CD4-positive, alpha-beta T cell treated with Interleukin-15 for 1 hour (primary cell): ENCODE data around the gene ARAP1.
A peak's percentile ranks its signal among the peaks of the same experiment; 100 is the strongest.

Experiments used
- DNase-seq: peaks from one replicate; pipeline ENCODE4 v3.0.0-alpha.2; 2020

The ARAP1 gene

DNA sequence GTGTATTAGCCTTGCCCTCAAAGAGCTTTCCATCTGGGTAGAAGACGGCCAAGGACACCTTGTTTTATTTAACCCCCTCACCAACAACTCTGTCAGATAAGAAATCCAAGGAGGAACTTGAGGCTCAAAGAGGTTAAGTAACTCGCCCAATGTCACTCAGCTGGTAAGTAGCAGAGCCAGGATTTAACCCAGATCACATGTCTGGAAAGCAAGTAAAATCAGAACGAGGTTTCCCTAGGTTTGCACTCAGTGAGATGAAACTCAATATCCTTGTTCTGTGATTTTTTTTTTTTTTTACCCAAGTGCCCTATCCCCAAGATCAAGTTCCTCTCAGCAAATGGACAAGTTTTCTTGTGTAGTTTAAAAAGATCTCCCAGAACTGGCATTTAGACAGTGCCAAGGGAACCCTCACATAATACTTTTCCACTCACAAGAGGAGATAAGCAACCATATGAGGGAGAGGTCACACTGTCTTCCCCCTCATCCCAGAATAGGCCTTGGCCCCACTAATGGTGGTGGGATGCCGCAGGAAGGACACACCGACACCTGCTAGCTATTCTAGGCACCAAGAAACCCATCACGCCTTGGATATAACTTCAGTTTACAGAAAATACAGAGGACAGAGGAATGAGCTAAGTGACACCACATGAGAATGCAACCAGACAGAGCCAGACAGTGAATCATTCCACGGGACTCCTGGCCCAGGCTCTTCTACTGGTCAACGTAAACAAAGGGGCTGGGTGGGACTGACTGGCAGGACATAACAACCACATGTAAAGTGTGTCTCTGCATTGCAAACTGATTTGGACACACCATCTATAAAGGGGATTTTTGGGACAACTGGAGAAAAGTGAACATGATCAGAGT lies 8.6 kb upstream of the ARAP1 start:
- no peak for DNase-seq

DNA sequence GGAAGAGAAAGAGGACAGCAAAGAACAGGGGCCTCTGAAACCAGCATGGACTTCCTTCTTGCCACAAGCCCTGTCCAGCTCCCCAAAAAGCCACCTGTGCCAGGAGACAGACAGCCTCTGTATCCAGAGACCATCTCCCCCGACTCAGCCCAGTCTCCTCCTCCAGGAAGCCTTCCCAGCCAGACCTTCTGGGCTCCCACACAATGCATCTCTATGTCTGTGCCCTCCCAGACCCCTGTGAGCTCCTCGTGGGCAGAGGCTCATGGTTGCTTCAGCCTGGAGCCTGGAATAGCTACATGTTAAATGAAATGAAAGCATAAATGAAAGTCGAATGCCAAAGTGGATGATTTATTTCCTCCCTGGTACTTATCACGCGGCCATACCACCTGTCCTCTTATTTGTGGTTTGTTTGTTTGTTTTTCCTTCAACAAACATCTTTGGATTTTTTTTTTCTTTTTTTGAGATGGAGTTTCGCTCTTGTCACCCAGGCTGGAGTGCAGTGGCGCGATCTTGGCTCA lies 7.3 kb upstream of the ARAP1 start:
- no peak for DNase-seq

- peak; percentile 45 for DNase-seq
Measured at GRCh38 chr11:72758690-72759389, 6.6 kb upstream of the ARAP1 start.

GRCh38 chr11:72758304-72758689 lies 6.1 kb upstream of the ARAP1 start:
- DNase-seq, result no peak

- DNase-seq, result no peak
Measured at GRCh38 chr11:72755713-72756285, 3.6 kb upstream of the ARAP1 start.

GRCh38 chr11:72754544-72755155 lies 2.4 kb upstream of the ARAP1 start:
- no peak for DNase-seq

- DNase-seq, result no peak
Measured at GRCh38 chr11:72754149-72754543, 1.9 kb upstream of the ARAP1 start.

- no peak for DNase-seq
Measured at GRCh38 chr11:72753341-72754148, 1.3 kb upstream of the ARAP1 start.

- DNase-seq, result no peak
Measured at GRCh38 chr11:72751116-72752087, 806 bp downstream of the ARAP1 start.

DNA sequence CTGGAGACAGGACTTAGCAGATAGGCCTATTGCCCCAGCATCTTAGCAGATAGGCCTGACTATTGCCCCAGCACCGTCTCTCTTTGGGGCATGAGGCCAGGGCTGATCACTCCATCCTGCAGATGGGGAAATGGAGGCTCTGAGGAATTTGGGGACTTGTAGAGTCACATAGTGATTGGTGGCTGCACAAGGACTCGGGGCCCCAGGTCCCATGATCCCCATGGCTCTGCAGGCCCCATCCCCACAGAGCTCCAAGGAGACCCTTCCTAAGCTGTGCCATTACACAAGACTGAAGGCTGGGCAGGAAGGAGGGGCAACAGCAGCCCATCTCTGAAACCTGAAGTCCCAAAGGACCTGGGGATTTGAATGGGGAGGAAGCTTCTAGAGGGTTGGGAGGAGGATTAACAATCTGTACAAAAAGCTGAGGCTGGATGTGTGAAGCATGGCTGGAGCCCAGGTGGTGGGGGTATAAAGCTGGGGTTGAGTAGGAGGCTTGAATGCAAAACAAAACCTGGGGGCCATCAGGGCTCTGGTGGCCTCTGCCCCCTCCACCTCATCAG lies 1.6 kb downstream of the ARAP1 start:
- DNase-seq, result no peak

DNA sequence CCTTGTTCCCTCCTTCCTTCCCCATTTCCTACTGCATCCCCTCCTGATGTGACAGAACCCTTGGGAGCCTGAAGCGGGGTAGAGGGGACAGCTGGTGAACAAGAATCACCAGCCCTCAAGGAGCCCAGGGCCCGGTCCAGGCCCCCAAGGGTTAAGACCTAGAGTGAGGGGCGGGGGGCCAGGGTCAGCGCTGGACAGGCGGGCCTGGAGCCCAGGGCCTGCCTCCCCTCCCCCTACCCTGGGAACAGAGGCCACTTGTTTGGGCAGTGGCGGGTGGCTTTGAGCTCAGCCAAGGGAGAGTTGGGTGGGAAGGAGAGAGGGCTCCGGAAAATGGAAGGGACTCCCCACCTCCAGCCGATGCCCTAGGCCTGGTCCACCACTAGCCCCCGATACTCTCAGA lies 2.1 kb downstream of the ARAP1 start:
- no peak for DNase-seq

GRCh38 chr11:72747289-72747855 lies 4.8 kb downstream of the ARAP1 start:
- no peak for DNase-seq

DNA sequence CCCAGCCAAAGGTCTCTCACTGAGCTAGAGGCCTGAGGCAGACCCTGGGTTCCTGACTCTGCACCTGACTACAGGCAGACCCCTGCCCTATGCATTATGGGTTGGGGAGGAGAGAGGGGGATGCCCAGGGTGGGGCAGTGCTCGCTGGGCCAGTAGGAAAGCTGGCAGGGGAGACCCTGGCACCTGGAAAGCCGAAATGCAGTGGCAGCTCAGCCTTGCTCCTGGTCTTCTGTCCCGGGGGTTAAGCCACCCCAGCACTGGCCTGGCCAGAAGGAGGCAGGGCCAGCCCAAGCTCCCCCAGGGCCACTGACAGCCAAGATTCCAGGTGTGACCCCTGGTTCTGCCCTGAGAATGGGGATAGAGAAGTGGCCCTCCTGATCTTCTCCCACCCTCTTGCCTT lies 5.4 kb downstream of the ARAP1 start:
- no peak for DNase-seq

- DNase-seq, result no peak
Measured at GRCh38 chr11:72745925-72746550, 6.2 kb downstream of the ARAP1 start.

DNA sequence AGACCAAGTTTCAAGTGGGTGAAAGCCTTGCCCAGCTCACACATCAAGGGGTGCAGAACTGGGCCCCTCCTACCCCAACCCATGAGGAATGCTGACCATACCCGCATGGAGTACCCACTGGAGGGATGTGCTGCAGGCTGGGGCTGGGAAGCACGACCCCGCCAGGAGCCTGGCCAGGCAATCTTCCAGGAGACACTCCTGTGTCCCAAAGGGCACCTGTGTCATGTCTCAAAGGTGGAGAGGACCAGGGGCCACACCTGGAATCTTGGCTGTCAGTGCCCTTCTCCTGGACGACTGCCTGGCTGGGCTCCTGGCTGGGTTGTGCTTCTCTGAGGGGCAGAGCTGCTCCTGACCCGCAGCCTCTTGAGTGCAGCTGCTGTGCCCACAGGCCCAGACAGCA lies 6.7 kb downstream of the ARAP1 start:
- DNase-seq, result no peak

DNA sequence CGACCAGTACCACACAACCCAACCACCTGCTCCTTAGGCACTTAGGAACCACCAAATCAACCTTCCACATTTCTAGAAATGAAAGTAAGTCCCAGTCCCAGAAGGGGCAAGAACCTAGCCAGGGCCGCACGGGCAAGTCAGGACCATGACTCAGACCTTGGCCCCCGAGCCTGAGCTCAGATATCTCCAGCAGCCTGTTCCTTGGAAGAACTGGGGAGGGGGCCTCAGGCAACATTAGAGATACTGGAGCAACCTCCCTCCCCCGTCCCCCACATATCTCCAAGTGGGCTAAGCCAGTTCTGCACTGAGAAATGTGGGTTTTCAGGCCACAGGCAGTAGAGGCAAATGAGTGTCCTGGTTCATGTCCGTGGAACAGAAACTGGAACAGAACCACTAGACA lies 7.7 kb downstream of the ARAP1 start:
- no peak for DNase-seq

GRCh38 chr11:72743321-72744221 lies 8.6 kb downstream of the ARAP1 start:
- DNase-seq, result peak; percentile 79

DNA sequence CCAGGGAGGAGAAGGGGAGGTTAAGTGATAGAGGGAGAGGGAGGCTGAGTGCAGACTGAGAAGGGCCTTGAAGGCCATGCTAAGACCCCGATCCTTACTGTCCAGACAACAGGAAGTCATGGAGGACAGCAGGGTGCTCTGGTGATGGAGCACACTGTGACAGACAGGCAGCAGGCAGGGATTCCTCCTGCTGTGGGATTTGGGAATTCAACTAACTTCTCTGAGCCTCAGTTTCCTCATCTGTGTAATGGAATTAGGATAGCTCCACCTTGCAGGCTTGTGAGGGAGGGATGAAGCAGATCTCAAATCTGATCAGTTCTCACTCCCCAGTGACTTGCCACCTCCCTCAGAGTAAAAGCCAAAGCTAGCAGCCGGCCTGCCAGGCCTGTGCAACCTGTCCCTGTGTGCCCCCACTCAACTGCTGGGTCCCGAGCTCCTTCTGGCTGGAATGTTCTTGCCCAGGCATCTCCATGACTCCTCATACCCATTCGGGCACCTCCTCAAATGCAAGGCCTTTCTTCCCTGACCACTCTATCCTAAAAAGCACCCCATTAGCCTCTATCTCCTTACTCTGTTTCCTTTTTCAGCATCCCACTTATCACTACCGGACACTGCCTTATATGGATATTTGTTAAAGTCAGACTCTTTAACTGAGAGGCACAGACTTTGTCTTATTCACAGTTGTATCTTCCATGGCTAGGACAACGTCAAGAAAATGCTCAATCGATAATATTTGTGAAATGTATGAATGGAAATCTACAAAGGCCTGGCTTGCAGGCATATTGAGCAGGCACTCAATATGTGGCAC lies 9.5 kb downstream of the ARAP1 start:
- no peak for DNase-seq
